LNCAP (cell line): ENCODE results near the gene OR2M5.

ENCODE experiments used
- TF ChIP-seq, protein P1 (sequence below): fragments of 450-650 bp; IDR thresholded peaks from 2 replicates; pipeline ENCODE4 v1.5.1; 2017; ENCODE audit warnings: mild to moderate bottlenecking

Gene OR2M5

DNA sequence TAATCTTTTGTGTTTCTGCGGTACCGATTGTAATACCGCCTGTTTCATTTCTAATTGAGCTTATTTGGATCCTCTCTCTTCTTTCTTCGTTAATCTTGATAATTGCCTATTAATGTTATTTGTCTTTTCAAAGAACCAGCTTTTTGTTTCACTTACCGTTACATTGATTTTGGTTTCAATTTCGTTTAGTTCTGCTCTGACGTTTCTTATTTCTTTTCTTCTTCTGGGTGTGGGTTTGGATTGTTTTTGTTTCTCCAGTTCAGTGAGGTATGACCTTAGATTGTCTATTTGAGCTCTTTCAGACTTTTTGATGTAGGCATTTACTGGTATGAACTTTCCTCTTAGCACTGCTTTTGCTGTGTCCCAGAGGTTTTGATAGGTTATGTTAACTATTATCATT, 39.0 kb downstream of the OR2M5 start:
- TF ChIP-seq, protein P1, sequence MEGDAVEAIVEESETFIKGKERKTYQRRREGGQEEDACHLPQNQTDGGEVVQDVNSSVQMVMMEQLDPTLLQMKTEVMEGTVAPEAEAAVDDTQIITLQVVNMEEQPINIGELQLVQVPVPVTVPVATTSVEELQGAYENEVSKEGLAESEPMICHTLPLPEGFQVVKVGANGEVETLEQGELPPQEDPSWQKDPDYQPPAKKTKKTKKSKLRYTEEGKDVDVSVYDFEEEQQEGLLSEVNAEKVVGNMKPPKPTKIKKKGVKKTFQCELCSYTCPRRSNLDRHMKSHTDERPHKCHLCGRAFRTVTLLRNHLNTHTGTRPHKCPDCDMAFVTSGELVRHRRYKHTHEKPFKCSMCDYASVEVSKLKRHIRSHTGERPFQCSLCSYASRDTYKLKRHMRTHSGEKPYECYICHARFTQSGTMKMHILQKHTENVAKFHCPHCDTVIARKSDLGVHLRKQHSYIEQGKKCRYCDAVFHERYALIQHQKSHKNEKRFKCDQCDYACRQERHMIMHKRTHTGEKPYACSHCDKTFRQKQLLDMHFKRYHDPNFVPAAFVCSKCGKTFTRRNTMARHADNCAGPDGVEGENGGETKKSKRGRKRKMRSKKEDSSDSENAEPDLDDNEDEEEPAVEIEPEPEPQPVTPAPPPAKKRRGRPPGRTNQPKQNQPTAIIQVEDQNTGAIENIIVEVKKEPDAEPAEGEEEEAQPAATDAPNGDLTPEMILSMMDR: no peak

DNA sequence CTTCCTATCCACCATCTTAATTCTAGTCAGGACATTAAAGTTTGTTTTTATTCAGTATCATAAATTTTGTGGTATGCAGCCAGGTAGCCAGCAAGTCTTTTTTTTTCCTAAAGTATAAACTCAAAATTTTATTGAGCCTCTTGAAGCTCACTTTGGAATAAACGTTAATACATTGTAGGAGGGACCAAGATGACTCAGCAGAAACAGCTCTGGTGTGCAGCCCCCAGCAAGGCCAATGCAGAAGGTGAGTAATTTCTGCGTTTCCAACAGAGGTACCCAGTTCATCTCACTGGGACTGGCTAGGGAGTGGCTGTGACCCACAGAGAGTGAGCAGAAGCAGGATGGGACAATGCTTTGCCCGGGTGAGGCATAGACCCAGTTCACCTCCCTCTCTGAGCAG, 42.4 kb downstream of the OR2M5 start:
- TF ChIP-seq, protein P1: no peak

DNA sequence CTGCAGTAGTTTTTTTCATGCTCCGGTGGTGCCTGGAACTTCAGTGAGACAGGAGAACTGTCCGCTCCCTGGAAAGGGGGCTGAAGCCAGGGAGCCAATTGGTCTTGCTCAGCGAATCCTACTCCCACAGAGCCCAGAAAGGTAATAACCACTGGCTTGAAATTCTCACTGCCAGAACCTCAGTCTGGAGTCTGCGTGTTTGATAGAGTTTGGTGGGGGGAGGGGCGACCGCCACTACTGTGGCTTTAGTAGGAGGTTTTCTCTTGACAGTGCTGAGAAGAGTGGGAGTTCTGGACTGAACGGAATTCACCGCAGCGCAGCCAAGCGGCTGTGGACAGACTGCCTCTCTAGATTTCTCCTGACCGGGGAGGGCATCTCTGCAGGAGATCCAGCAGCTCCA, 44.1 kb downstream of the OR2M5 start:
- TF ChIP-seq, protein P1: no peak

DNA sequence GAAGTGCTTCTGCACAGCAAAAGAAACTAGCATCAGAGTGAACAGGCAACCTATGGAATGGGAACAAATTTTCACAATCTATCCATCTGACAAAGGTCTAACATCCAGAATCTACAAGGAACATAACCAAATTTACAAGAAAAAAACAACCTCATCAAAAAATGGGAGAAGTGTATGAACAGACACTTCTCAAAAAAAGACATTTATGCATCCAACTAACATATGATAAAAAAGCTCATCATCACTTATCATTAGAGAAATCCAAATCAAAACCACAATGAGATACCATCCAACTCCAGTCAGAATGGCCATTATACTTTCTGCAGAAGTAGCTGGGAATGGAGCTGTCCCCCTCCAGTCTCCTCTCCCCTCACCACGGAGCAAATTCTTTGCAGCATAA, 49.2 kb downstream of the OR2M5 start:
- TF ChIP-seq, protein P1: no peak
